ENCODE data around the gene XKR7. TPM values are rescaled to one million over a fixed set of nuclear protein-coding genes. Genes with fewer than 3 reads are reported as not detected.

The XKR7 gene
- total and polyA plus RNA-seq, 2 donors (not counting 3 experiments of a cell fraction or from before 2014, with no cell fraction given) = 0.04 TPM; not detected in 1

DNA sequence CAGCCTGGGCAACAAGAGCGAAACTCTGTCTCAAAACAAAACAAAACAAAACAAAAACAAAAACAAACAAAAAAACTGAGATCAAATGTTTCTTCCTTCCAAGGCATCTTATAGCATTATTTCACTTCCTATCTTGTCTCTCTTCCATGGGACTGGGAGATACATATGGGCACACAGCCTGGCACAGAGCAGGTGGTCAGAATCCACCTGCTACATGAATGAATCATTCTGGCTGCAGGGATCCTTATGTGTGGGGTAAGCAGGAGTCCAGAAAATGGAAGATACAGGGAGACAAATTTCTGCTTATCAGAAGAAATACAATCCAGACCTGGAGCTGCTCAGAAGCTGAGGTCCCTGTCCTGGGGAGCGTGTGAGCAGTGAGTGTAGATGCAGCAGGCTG lies 24.1 kb downstream of the XKR7 start:
- no peak for DNase-seq (ENCODE audit: low read depth, low spot score)
- ChIA-PET POLR2A (no interaction called here), CTCF (no interaction called here)
- TF ChIP-seq EZH2 (IDR thresholded peaks at IDR 0.05; ENCODE audit: borderline replicate concordance, low read depth, low read length, severe bottlenecking) (no peak), JUN (IDR thresholded peaks at IDR 0.05; ENCODE audit: borderline replicate concordance, insufficient read depth, insufficient read length, low read depth) (no peak), FOS (IDR thresholded peaks at IDR 0.05; ENCODE audit: borderline replicate concordance, insufficient read depth, low read length) (no peak), GATA2 (IDR thresholded peaks at IDR 0.05; ENCODE audit: insufficient read depth, insufficient read length, low read depth, low read length) (no peak), POLR2A (IDR thresholded peaks at IDR 0.05; ENCODE audit: low read depth, low read length) (no peak), POLR2AphosphoS5 (IDR thresholded peaks at IDR 0.05; ENCODE audit: insufficient read depth, low read depth, low read length) (no peak)
- TF ChIP-seq, protein P1, sequence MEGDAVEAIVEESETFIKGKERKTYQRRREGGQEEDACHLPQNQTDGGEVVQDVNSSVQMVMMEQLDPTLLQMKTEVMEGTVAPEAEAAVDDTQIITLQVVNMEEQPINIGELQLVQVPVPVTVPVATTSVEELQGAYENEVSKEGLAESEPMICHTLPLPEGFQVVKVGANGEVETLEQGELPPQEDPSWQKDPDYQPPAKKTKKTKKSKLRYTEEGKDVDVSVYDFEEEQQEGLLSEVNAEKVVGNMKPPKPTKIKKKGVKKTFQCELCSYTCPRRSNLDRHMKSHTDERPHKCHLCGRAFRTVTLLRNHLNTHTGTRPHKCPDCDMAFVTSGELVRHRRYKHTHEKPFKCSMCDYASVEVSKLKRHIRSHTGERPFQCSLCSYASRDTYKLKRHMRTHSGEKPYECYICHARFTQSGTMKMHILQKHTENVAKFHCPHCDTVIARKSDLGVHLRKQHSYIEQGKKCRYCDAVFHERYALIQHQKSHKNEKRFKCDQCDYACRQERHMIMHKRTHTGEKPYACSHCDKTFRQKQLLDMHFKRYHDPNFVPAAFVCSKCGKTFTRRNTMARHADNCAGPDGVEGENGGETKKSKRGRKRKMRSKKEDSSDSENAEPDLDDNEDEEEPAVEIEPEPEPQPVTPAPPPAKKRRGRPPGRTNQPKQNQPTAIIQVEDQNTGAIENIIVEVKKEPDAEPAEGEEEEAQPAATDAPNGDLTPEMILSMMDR (IDR thresholded peaks at IDR 0.05; ENCODE audit: extremely low read depth in 1 of 2, insufficient read depth in 1 of 2, low read depth in 1 of 2, low read length in 2 of 2) = no peak
- FAIRE-seq = no peak
- no peaks in the 10 kb centered on the region for H3K9me1 ChIP-seq (replicated peaks; ENCODE audit: control insufficient read depth, extremely low read depth, insufficient read depth, low read length)
- peaks cover 23 to 31% of the 10 kb centered on the region in 2 experiments for H3K27me3 ChIP-seq (ENCODE audit: control insufficient read depth in 2 of 2, insufficient read depth in 2 of 2, low read length in 2 of 2)
- intact Hi-C loops (cut with micrococcal nuclease) = no loop called here
- dilution Hi-C loops (cut with MboI; ENCODE audit: extremely low pct_ligation_motif_present, low sequenced_read_pairs) = no loop called here
- H4K20me1 ChIP-seq (replicated peaks; ENCODE audit: control insufficient read depth, extremely low read depth, insufficient read depth, low read length) = no peaks in the 10 kb centered on the region
- no peak overlapping the region for H3K27ac ChIP-seq (ENCODE audit: insufficient read depth, low read depth, low read length)
- no peak overlapping the region for H3K4me3 ChIP-seq (replicated peaks in 1 of 3; ENCODE audit: insufficient read depth in 1 of 3, low read depth in 1 of 3, low read length in 3 of 3)
- no peak overlapping the region for H2AFZ ChIP-seq (ENCODE audit: low read depth, low read length)
- no peak overlapping the region for H3K4me2 ChIP-seq (ENCODE audit: insufficient read depth, low read length)
- H3K4me1 ChIP-seq (ENCODE audit: control insufficient read depth, extremely low read depth, insufficient read depth, low read length) = peaks cover 5% of the 10 kb centered on the region
- H3K36me3 ChIP-seq (ENCODE audit: control insufficient read depth in 2 of 2, extremely low read depth in 1 of 2, insufficient read depth in 2 of 2, low read length in 2 of 2) = no peaks in the 10 kb centered on the region
- no peaks in the 10 kb centered on the region for H3K79me2 ChIP-seq (ENCODE audit: control insufficient read depth, insufficient read depth, low read length)
- BruUV-seq (replicated peaks) = no TSS peak
- no peaks in the 10 kb centered on the region for H3K9me3 ChIP-seq (replicated peaks; ENCODE audit: control insufficient read depth, insufficient read depth, low read length)
- H3K9ac ChIP-seq (replicated peaks; ENCODE audit: extremely low read depth, insufficient read depth, low read length) = no peak overlapping the region
